ENCODE results near the gene RAP1GAP2.

DNA sequence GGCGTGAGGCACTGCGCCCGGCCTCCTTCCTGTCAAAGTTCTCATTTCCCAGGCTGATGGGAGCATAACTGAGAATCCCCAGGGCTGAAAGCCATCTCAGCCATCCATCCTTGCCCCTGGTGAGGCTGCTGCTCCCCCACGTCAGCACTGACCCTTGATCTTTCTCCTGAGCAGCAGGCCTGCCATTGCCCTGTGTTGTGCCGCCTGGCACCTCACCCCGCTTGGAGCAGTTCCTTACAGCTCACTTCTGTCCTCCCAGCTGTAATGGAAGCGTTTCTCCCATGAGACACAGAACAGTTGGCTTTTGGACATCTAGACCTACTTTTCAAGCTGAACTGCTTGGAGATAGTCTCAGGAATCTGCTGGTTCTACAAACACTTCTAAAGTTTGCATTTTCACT, 215.7 kb downstream of the RAP1GAP2 start:
- TF ChIP-seq, protein P1, sequence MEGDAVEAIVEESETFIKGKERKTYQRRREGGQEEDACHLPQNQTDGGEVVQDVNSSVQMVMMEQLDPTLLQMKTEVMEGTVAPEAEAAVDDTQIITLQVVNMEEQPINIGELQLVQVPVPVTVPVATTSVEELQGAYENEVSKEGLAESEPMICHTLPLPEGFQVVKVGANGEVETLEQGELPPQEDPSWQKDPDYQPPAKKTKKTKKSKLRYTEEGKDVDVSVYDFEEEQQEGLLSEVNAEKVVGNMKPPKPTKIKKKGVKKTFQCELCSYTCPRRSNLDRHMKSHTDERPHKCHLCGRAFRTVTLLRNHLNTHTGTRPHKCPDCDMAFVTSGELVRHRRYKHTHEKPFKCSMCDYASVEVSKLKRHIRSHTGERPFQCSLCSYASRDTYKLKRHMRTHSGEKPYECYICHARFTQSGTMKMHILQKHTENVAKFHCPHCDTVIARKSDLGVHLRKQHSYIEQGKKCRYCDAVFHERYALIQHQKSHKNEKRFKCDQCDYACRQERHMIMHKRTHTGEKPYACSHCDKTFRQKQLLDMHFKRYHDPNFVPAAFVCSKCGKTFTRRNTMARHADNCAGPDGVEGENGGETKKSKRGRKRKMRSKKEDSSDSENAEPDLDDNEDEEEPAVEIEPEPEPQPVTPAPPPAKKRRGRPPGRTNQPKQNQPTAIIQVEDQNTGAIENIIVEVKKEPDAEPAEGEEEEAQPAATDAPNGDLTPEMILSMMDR (IDR thresholded peaks at IDR 0.05; ENCODE audit: low read length) = no peak
- no peak for TF ChIP-seq EZH2 (IDR thresholded peaks at IDR 0.05; ENCODE audit: borderline replicate concordance, low read length)

All from OCI-LY1 (cell line).